A549 (cell line): Measurements from ENCODE around the gene TCN1. TPM values are rescaled to one million over a fixed set of nuclear protein-coding genes. Genes with fewer than 3 reads are reported as not detected.

Experiments used
- BHLHE40 ChIP-seq: IDR thresholded peaks from 2 replicates; pipeline ENCODE4 v1.6.1; 2012; ENCODE audit warnings: low read depth, low read length, inconsistent platforms
- CHD4 ChIP-seq: fragments of 200-600 bp; sonication (generic); IDR thresholded peaks from 2 replicates; pipeline ENCODE4 v1.6.1; 2016; ENCODE audit warnings: antibody characterized with exemption, mild to moderate bottlenecking, borderline replicate concordance
- E2F6 ChIP-seq: IDR thresholded peaks from 2 replicates; pipeline ENCODE4 v1.6.1; 2012; ENCODE audit warnings: low read depth, borderline replicate concordance
- EHMT2 ChIP-seq: fragments of 200-600 bp; sonication (generic); IDR thresholded peaks from 2 replicates; pipeline ENCODE4 v1.6.1; 2016; ENCODE audit warnings: antibody characterized with exemption, low read depth, mild to moderate bottlenecking, moderate library complexity
- ELK1 ChIP-seq: fragments of 150-350 bp; IDR thresholded peaks from 2 replicates; pipeline ENCODE4 v1.6.1; 2014; ENCODE audit warnings: low read depth, mild to moderate bottlenecking, low read length
- EP300 ChIP-seq, 2 experiments: fragments of >200 bp; sonication (Bioruptor Twin); formaldehyde crosslinking; IDR thresholded peaks; 2 replicates in 1 of 2; 3 replicates in 1 of 2; pipeline ENCODE4 v1.6.1; 2016 to 2017
- FOSB ChIP-seq: fragments of 250-450 bp; sonication (Bioruptor Pico); IDR thresholded peaks from 2 replicates; pipeline ENCODE4 v1.5.0; 2020; ENCODE audit warnings: mild to moderate bottlenecking, moderate library complexity
- GATA3 ChIP-seq: IDR thresholded peaks from 2 replicates; pipeline ENCODE4 v1.6.1; 2012; ENCODE audit warnings: borderline replicate concordance
- HOXB5 ChIP-seq: fragments of 250-450 bp; sonication (Bioruptor Pico); IDR thresholded peaks from 2 replicates; pipeline ENCODE4 v1.5.0; 2020; ENCODE audit warnings: mild to moderate bottlenecking, moderate library complexity
- KDM1A ChIP-seq: fragments of 200-600 bp; sonication (generic); IDR thresholded peaks from 2 replicates; pipeline ENCODE4 v1.6.1; 2016; ENCODE audit warnings: low read depth, mild to moderate bottlenecking
- MAZ ChIP-seq: fragments of 150-350 bp; IDR thresholded peaks from 2 replicates; pipeline ENCODE4 v1.6.1; 2014; ENCODE audit warnings: antibody characterized with exemption, low read depth, low read length, borderline replicate concordance
- POLR2A ChIP-seq: IDR thresholded peaks from 2 replicates; pipeline ENCODE4 v1.6.1; 2012; ENCODE audit warnings: mild to moderate bottlenecking, low read length
- RAD21 ChIP-seq, 2 experiments: fragments of >200 bp in 1 of 2; sonication (Bioruptor Twin) in 1 of 2; formaldehyde crosslinking in 1 of 2; IDR thresholded peaks in 1 of 2; conservative IDR thresholded peaks in 1 of 2; 2 replicates in 1 of 2; 3 replicates in 1 of 2; pipeline ENCODE4 v1.6.1; 2012 to 2018; ENCODE audit warnings: inconsistent platforms in 1 of 2
- TP53 ChIP-seq: fragments of 250-450 bp; sonication (Bioruptor Pico); IDR thresholded peaks from 2 replicates; pipeline ENCODE4 v1.5.0; 2021; ENCODE audit warnings: mild to moderate bottlenecking, moderate library complexity
- USF2 ChIP-seq: fragments of 450-650 bp; IDR thresholded peaks from 2 replicates; pipeline ENCODE4 v1.6.1; 2014; ENCODE audit warnings: antibody characterized with exemption
- ZFP36 ChIP-seq: fragments of 450-650 bp; IDR thresholded peaks from 2 replicates; pipeline ENCODE4 v1.6.1; 2014; ENCODE audit warnings: borderline replicate concordance; ENCODE audit not compliant: partially characterized antibody
- ZNF302 ChIP-seq: fragments of 250-450 bp; sonication (Bioruptor Pico); IDR thresholded peaks from 2 replicates; pipeline ENCODE4 v1.9.0; 2021; ENCODE audit warnings: inconsistent platforms, mild to moderate bottlenecking, moderate library complexity
- ZSCAN20 ChIP-seq: fragments of 250-450 bp; sonication (Bioruptor Pico); IDR thresholded peaks from 2 replicates; pipeline ENCODE4 v1.8.0; 2022; ENCODE audit warnings: mild to moderate bottlenecking, moderate library complexity
- polyA plus RNA-seq, 4 experiments: library from polyadenylated mRNA; depleted of rRNA in 3 of 4; stranded (reverse); fragments of >200 nt; fragmentation: RNase III in 1 of 4; extraction: RNeasy Plus Mini Kit Qiagen cat#74134 plus additional on column Dnase treatment in 1 of 4; gene quantifications; 2 replicates in 3 of 4; 3 replicates in 1 of 4; pipeline ENCODE4 v1.2.3, GENCODE V29; 2011 to 2017
- TF ChIP-seq, protein P1 (sequence below): fragments of >200 bp; sonication (Bioruptor Twin); formaldehyde crosslinking; IDR thresholded peaks from 3 replicates; pipeline ENCODE4 v1.6.1; 2016
- TF ChIP-seq, protein P2 (sequence below): fragments of >200 bp; sonication (Bioruptor Twin); formaldehyde crosslinking; IDR thresholded peaks from 3 replicates; pipeline ENCODE4 v1.5.1; 2016
- TF ChIP-seq, protein P3 (sequence below): fragments of 250-450 bp; sonication (Bioruptor Pico); IDR thresholded peaks from 2 replicates; pipeline ENCODE4 v1.5.0; 2021; ENCODE audit warnings: mild to moderate bottlenecking, moderate library complexity, borderline replicate concordance

Gene TCN1
- polyA plus RNA-seq, 2 of the 4 experiments (the other 2 are of a cell fraction): 0.18 to 0.79 TPM

- TF ChIP-seq, protein P1, sequence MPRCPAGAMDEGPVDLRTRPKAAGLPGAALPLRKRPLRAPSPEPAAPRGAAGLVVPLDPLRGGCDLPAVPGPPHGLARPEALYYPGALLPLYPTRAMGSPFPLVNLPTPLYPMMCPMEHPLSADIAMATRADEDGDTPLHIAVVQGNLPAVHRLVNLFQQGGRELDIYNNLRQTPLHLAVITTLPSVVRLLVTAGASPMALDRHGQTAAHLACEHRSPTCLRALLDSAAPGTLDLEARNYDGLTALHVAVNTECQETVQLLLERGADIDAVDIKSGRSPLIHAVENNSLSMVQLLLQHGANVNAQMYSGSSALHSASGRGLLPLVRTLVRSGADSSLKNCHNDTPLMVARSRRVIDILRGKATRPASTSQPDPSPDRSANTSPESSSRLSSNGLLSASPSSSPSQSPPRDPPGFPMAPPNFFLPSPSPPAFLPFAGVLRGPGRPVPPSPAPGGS: peak; percentile 71; the same call in 1 of the 3 replicates
- TF ChIP-seq FOSB (CRISPR knock-in tag) (no peak), KDM1A (no peak), ELK1 (no peak), USF2 (no peak), POLR2A (peak; percentile 78), MAZ (peak; percentile 83; the same call in 1 of the 2 replicates), ZFP36 (no peak), BHLHE40 (no peak), HOXB5 (CRISPR knock-in tag) (no peak), TP53 (CRISPR knock-in tag) (no peak), ZNF302 (CRISPR knock-in tag) (no peak), CHD4 (no peak), ZSCAN20 (CRISPR knock-in tag) (no peak), E2F6 (peak; percentile 45; the same call in 1 of the 2 replicates), EP300 (IDR thresholded peaks at IDR 0.05) (no peak), GATA3 (no peak), EHMT2 (no peak), RAD21 (conservative IDR thresholded peaks at IDR 0.05 in 1 of 2, IDR thresholded peaks at IDR 0.05 in 1 of 2) (no peak; a peak in 1 of 5 replicates)
- TF ChIP-seq, protein P2, sequence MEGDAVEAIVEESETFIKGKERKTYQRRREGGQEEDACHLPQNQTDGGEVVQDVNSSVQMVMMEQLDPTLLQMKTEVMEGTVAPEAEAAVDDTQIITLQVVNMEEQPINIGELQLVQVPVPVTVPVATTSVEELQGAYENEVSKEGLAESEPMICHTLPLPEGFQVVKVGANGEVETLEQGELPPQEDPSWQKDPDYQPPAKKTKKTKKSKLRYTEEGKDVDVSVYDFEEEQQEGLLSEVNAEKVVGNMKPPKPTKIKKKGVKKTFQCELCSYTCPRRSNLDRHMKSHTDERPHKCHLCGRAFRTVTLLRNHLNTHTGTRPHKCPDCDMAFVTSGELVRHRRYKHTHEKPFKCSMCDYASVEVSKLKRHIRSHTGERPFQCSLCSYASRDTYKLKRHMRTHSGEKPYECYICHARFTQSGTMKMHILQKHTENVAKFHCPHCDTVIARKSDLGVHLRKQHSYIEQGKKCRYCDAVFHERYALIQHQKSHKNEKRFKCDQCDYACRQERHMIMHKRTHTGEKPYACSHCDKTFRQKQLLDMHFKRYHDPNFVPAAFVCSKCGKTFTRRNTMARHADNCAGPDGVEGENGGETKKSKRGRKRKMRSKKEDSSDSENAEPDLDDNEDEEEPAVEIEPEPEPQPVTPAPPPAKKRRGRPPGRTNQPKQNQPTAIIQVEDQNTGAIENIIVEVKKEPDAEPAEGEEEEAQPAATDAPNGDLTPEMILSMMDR: no peak
- TF ChIP-seq, protein P3, sequence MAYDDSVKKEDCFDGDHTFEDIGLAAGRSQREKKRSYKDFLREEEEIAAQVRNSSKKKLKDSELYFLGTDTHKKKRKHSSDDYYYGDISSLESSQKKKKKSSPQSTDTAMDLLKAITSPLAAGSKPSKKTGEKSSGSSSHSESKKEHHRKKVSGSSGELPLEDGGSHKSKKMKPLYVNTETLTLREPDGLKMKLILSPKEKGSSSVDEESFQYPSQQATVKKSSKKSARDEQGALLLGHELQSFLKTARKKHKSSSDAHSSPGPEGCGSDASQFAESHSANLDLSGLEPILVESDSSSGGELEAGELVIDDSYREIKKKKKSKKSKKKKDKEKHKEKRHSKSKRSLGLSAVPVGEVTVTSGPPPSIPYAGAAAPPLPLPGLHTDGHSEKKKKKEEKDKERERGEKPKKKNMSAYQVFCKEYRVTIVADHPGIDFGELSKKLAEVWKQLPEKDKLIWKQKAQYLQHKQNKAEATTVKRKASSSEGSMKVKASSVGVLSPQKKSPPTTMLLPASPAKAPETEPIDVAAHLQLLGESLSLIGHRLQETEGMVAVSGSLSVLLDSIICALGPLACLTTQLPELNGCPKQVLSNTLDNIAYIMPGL (CRISPR knock-in tag): no peak
Measured at GRCh38 chr11:59810189-59810910, 55.9 kb downstream of the TCN1 start, which contains the start of gene MRPL16 (continued).
